HG03095 (cell line): ENCODE data around the gene SLC13A5.

Experiments used
- ATAC-seq: cut with Tn5 transposase; IDR thresholded peaks from one replicate; pipeline ENCODE4 v1.9.1; 2021; ENCODE audit warnings: moderate library complexity; ENCODE audit not compliant: unreplicated experiment

Gene SLC13A5

DNA sequence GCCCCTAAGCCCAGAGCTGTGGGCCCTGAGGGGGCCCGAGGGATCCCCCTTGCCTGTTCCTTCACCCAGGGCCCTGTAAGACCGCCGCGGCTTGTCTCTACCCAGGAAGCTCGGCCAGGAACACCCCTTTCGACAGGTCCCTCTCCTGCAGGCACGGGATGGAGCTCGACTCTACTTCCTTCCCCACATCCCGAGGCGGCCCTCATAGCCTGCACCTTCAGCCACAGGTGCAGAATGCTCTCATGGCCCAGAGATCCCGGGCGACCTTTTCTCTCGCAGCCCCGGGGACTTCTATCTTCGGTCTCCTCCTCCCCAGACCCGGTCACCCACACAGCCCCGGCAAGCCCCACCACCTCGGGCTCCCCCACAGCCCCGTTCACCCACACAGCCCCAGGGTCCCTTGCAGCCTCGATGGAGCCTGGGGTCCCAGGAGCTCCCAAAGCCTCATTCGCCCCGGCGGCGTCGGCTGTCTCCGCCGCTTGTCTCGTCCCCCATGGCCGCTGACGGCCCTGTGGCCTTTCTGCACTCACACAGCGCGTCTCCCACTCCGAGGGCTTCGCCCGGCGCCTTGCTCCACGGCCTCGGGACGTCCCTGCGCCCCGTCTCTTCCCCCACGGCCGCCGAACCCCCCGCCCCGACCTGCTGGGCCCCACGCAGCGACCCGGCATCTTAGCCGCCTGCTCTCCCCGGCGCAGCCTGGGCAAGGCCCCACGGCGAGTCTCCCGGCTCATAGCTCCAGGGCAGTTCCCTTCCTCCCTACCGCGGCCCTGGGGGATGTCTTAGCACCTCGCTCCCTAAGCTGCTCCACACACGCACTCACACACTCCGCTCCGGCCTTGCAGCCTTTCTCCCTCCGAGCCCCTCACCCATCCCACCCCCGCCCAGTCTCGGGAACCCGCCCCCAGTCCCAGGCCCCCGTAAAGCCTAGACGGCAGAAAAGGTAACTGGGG lies 73.3 kb downstream of the SLC13A5 start:
- no peak for ATAC-seq

DNA sequence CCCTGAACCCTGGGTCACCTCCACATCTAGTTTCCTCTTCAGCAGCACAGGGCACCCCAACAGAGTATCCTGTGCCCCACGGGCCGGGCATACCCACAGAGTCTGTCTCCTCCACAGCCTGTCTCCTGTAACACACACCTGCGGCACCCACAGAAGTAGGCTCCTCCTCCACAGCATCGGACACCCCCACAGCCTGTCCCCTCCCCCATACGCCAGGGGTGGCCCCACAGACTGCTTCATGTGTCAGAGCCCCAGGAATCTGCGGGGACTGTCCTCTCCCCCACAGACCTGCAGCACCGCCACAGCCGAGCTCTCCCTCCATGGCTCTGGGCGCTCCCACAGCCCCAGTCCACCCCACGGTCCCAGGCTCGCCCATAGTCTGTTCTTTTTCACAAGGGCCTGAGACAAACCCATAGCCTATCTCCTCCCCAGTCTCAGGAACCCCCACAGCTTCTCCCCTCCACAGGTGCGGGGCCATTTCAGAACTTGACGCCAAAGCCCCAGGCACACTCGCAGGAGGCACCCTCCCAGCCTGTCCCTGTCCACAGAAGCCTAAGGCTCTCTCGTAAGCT lies 74.1 kb downstream of the SLC13A5 start:
- ATAC-seq: no peak

DNA sequence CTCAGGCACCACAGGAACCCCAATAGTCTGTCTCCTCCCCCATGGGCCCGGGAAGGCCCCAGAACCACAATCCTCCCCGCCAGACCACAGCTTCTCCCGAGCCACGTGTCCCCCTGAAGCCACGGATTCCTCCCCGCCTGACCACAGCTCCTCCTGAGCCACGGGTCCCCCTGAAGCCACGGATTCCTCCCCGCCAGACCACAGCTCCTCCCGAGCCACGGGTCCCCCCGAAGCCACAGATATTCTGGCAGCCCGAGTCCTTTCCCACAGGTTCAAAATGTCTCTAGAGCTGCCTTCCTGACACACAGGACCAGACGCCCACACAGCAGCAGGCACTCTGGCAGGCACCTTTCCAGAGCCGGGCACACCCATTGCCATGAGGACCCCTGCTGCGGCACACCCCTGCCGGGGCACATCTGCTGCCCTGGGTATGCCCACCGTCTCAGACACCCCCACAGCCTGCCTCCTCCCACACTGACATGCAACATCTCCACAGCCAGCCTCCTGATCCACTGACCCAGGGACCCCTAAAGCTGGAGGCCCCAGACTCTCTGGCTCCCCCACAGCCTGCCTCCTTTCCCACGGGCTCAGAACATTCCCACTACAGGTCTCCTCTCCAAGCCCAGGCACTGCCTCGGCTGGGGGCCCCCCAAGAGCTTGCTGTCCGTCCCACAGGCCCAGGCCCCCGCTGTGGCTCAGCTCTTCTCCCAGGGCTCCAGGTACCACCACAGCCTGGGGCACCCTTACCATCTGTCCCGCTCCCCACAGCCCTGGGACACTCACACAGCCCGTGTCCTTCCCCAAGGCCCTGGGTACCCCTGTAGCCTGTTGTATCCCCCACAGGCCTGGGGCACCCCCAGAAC lies 74.9 kb downstream of the SLC13A5 start:
- ATAC-seq: no peak

DNA sequence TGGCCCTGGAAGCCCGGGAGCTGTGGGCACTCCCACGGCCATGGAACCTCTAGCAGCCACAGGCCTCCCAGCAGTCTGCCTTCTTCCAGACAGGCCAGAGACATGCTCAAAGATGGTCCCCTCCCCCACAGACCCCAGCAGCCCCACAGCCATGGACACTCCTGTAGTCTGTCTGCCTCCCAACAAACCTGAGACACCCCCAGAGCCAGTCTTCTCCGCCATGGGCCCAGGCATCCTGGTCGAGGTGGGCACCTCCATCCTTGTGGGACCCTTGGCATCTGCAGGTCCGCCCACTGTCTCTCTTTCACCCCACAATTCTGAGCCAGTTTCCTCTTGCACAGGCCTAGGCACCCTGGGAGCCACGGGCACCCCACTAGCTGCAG lies 75.7 kb downstream of the SLC13A5 start:
- no peak for ATAC-seq

DNA sequence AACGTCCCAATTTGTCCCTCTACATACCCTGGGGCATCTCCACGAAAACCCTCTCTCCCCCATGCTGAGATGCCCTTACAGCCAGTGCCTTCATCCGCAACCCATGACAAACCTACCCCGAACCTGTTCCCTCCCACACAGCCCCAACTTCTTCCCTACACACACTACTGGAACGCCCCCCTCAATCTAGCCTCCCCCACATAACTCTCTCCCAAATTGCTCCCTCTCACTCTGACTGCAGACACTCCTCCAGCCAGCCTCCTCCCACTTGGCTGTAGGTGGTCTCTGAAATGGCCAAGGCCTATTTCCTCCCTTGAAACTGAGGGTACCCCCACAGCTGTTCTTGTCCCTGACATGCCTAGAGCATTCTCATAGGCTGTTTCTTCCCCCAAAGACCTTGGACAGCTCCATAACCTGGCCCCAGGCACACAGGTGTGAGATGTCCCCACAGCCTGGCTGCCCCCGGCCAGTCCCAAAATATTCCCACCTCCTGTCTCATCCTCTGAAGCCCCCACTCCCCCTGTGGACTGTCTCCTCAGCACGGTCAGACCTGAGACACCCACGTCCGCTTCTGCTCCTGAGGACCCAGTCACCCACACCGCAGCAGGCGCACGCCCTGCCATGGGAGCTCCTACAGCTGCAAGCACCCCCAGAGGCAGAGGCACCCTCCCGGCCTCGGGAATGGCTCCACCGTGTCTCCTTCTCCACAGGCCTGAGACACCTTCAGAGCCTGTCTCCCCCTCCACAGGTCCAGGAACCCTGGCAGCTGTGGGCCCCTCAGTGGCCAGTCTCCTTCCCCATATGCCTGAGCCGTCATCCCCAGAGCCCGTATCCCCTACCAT lies 76.3 kb downstream of the SLC13A5 start:
- ATAC-seq: no peak

DNA sequence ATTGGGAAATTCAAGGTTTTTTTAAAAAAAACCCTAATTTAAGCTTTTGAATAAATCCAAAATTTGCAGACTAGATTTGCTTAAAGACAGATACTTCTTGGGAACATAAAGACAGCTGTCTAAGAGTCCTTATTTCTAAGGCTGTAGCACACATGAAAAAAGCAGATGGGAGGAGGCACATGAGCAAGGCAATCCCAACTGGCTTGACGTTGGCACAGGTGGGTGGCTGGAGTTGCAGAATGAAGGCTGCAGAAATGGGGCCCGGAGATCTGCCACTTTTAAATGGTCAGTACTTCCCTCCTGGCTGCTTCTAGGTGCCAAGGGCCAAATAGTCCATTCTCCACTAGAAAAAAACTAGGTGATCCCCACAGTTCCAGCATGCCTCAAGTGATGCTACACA lies 77.1 kb downstream of the SLC13A5 start:
- no peak for ATAC-seq
